Naive thymus-derived CD4-positive, alpha-beta T cell (primary cell): ENCODE data around the gene TOMM40L. TPM values are rescaled to one million over a fixed set of nuclear protein-coding genes. Genes with fewer than 3 reads are reported as not detected.

Source experiments
- ATAC-seq: fragments of 150-1000 bp; cut with Tn5 transposase; 2 replicates; pipeline ENCODE4 v1.10.0; 2021; ENCODE audit warnings: mild to moderate bottlenecking, moderate library complexity
- CTCF ChIA-PET: fragments of 350-600 bp; sonication (Branson Sonifier 250); formaldehyde crosslinking; loops from one replicate; lab custom pipeline; 2021; ENCODE audit warnings: antibody characterized with exemption; lab: Charles Lee
- POLR2A ChIA-PET: fragments of 350-600 bp; sonication (Branson Sonifier 250); formaldehyde crosslinking; loops from one replicate; lab custom pipeline; 2021; ENCODE audit warnings: antibody characterized with exemption, inconsistent platforms; lab: Charles Lee
- DNase-seq, 9 donors: peaks; one replicate each; pipeline versions ENCODE4 v3.0.0 to v3.0.0-alpha.2; 2020 to 2022; ENCODE audit warnings: mixed read lengths in 1 of 9
- H3K27ac ChIP-seq: one replicate; pipeline ENCODE4 v1.7.0; 2013; ENCODE audit warnings: mild to moderate bottlenecking, low read depth, low read length, moderate library complexity
- H3K27me3 ChIP-seq, 2 donors: one replicate each; pipeline ENCODE4 v1.7.0; 2013; ENCODE audit warnings: low read length in 2 of 2, mild to moderate bottlenecking in 2 of 2, moderate library complexity in 2 of 2; ENCODE audit not compliant: control insufficient read depth in 2 of 2, insufficient read depth in 2 of 2
- H3K36me3 ChIP-seq, 3 experiments: 1 replicate in 2 of 3; 2 replicates in 1 of 3; pipeline ENCODE4 v1.7.0; 2013; ENCODE audit warnings: low read length in 3 of 3, mild to moderate bottlenecking in 3 of 3, moderate library complexity in 1 of 3; ENCODE audit not compliant: insufficient read depth in 3 of 3, control insufficient read depth in 2 of 3
- H3K4me1 ChIP-seq, 2 donors: one replicate each; pipeline ENCODE4 v1.7.0; 2013; ENCODE audit warnings: low read length in 2 of 2, mild to moderate bottlenecking in 2 of 2, moderate library complexity in 1 of 2; ENCODE audit not compliant: control insufficient read depth in 2 of 2, insufficient read depth in 2 of 2
- H3K4me3 ChIP-seq: 2 replicates; pipeline ENCODE4 v1.7.0; 2013; ENCODE audit warnings: mild to moderate bottlenecking, low read length
- H3K9me3 ChIP-seq, 3 experiments: 1 replicate in 2 of 3; 2 replicates in 1 of 3; pipeline ENCODE4 v1.7.0; 2013; ENCODE audit warnings: low read length in 3 of 3; ENCODE audit not compliant: control insufficient read depth in 2 of 3
- H3K27ac Mint-ChIP-seq, 9 donors: one replicate each; pipeline ENCODE4 v1.8.0; 2020 to 2022; ENCODE audit warnings: mixed read lengths in 9 of 9, mild to moderate bottlenecking in 8 of 9, moderate library complexity in 5 of 9, inconsistent platforms in 2 of 9
- H3K27me3 Mint-ChIP-seq, 5 donors: one replicate each; pipeline ENCODE4 v1.8.0; 2021 to 2022; ENCODE audit warnings: mixed read lengths in 5 of 5, mild to moderate bottlenecking in 1 of 5
- H3K36me3 Mint-ChIP-seq, 5 donors: one replicate each; pipeline ENCODE4 v1.8.0; 2020 to 2022; ENCODE audit warnings: mixed read lengths in 5 of 5, mild to moderate bottlenecking in 3 of 5, inconsistent platforms in 1 of 5
- H3K4me1 Mint-ChIP-seq, 7 donors: one replicate each; pipeline ENCODE4 v1.8.0; 2020 to 2022; ENCODE audit warnings: mixed read lengths in 7 of 7, mild to moderate bottlenecking in 3 of 7, inconsistent platforms in 1 of 7
- H3K4me3 Mint-ChIP-seq, 10 donors: one replicate each; pipeline ENCODE4 v1.8.0; 2020 to 2022; ENCODE audit warnings: mild to moderate bottlenecking in 10 of 10, mixed read lengths in 10 of 10, moderate library complexity in 6 of 10, inconsistent platforms in 2 of 10
- H3K9me3 Mint-ChIP-seq, 11 donors: one replicate each; pipeline ENCODE4 v1.8.0; 2020 to 2022; ENCODE audit warnings: mixed read lengths in 11 of 11, mild to moderate bottlenecking in 4 of 11, inconsistent platforms in 1 of 11, moderate library complexity in 1 of 11
- intact Hi-C, 2 donors: fragments of 100-400 bp; cut with micrococcal nuclease; formaldehyde crosslinking; loops; one replicate each; pipeline ENCODE4 v1.15.1; 2023
- polyA plus RNA-seq, 2 donors: library from polyadenylated mRNA; unstranded; fragments of 300-500 nt; fragmentation: Illumina TruSeq; gene quantifications; one replicate each; pipeline ENCODE4 v1.2.3, GENCODE V29; 2021
- total RNA-seq, 6 experiments: library from RNA in 5 of 6; stranded (reverse) in 5 of 6; gene quantifications; 1 replicate in 5 of 6; 2 replicates in 1 of 6; pipeline ENCODE4 v1.2.3 and lab custom pipeline; 2021 to 2026

Gene TOMM40L
- total and polyA plus RNA-seq, 7 experiments from 2014 or later, result 6.0 to 24.3 (median 10.1) TPM

GRCh38 chr1:161198194-161198896 is 27.5 kb upstream of the TOMM40L start:
- no peak for DNase-seq
- Mint-ChIP-seq H3K9me3 (peaks cover 0 to 2% (median 0%) of the 10 kb centered on the region in 11 donors), H3K27ac (peak overlapping the region in 2 of 9 donors; percentile 52 to 97), H3K27me3 (no peaks in the 10 kb centered on the region), H3K4me1 (peaks cover 35 to 72% (median 56%) of the 10 kb centered on the region in 7 donors), H3K4me3 (no peak overlapping the region), H3K36me3 (peaks cover 0 to 3% (median 0%) of the 10 kb centered on the region in 5 donors)
- Histone ChIP-seq H3K4me1 (peaks cover 48 to 53% of the 10 kb centered on the region in 2 donors), H3K4me3 (no peak overlapping the region), H3K27me3 (no peaks in the 10 kb centered on the region), H3K9me3 (no peaks in the 10 kb centered on the region), H3K36me3 (peaks cover 0 to 4% (median 0%) of the 10 kb centered on the region in 3 experiments), H3K27ac (no peak overlapping the region)
- intact Hi-C loops, result no loop called here
- ChIA-PET CTCF (interaction anchor here (0.9 to 1.5 kb wide), 5 partner anchors 10 to 33 kb away, joined by 3 to 6 read pairs (median 5); partner anchors contain the start of gene PPOX), POLR2A (interaction anchor here (0.5 to 29.1 kb wide), 8 partner anchors 8 to 93 kb away, joined by 3 to 508 read pairs (median 3); partner anchors contain the start of genes APOA2, FCER1G and TOMM40L)
- no peak for ATAC-seq

DNA sequence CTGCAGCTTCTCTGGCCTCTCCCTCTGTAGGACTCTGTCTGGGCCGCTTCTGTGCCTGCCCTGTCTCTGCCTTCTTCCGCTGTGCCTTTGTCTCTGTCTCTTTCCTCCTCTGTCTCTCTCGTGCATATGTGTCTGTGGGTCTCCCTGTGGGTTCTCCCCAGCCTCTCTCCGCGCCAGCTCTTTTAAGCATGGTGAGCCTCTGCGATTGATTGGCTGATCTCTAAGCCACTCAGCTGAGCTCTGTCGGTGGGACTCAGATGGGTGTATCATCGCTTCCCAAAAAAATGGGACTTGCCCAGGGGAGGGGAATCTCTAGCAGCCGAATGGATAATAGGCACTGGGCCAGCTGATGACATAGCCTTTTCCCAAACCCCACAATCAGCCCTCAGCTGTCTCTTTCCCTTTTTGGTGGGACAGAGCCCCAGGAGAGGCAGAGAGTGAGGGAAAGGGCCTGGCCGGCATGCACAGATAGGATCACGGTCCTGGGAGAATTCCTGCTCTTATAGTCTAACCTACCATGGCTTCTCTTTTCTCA is 26.9 kb upstream of the TOMM40L start, which contains the start of gene ADAMTS4:
Gene ADAMTS4 (minus strand): TSS at position 158 of the 535 bp plus-strand sequence. CDS start 427 bp downstream, outside the sequence.
- H3K9me3 Mint-ChIP-seq, result peaks cover 0 to 2% (median 0%) of the 10 kb centered on the region in 11 donors
- H3K4me1 ChIP-seq, result peaks cover 51 to 54% of the 10 kb centered on the region in 2 donors
- H3K27ac ChIP-seq, result peak within 1 kb of the TSS; percentile 97
- H3K4me3 ChIP-seq, result peak within 1 kb of the TSS; percentile 27
- H3K4me3 Mint-ChIP-seq, result peak within 1 kb of the TSS in 9 of 10 donors; percentile 16 to 97 (median 58)
- DNase-seq (no peak), ATAC-seq (no peak)
- CTCF ChIA-PET, result interaction anchor here (0.9 to 1.4 kb wide), 6 partner anchors 10 to 33 kb away, joined by 3 to 5 read pairs (median 4); partner anchors contain the start of genes PPOX and TOMM40L
- peak within 1 kb of the TSS; percentile 88 to 99 (median 98) for H3K27ac Mint-ChIP-seq
- no peaks in the 10 kb centered on the region for H3K27me3 ChIP-seq
- peaks cover 38 to 78% (median 62%) of the 10 kb centered on the region in 7 donors for H3K4me1 Mint-ChIP-seq
- no peaks in the 10 kb centered on the region for H3K27me3 Mint-ChIP-seq
- intact Hi-C loops, result no loop called here
- H3K9me3 ChIP-seq, result no peaks in the 10 kb centered on the region
- POLR2A ChIA-PET, result interaction anchor here (0.5 to 29.1 kb wide), 10 partner anchors 9 to 93 kb away, joined by 3 to 508 read pairs (median 3); partner anchors contain the start of genes APOA2, FCER1G, TOMM40L and UFC1
- peaks cover 0 to 7% (median 0%) of the 10 kb centered on the region in 3 experiments for H3K36me3 ChIP-seq
- peaks cover under 1 to 6% (median 2%) of the 10 kb centered on the region in 5 donors for H3K36me3 Mint-ChIP-seq

DNA sequence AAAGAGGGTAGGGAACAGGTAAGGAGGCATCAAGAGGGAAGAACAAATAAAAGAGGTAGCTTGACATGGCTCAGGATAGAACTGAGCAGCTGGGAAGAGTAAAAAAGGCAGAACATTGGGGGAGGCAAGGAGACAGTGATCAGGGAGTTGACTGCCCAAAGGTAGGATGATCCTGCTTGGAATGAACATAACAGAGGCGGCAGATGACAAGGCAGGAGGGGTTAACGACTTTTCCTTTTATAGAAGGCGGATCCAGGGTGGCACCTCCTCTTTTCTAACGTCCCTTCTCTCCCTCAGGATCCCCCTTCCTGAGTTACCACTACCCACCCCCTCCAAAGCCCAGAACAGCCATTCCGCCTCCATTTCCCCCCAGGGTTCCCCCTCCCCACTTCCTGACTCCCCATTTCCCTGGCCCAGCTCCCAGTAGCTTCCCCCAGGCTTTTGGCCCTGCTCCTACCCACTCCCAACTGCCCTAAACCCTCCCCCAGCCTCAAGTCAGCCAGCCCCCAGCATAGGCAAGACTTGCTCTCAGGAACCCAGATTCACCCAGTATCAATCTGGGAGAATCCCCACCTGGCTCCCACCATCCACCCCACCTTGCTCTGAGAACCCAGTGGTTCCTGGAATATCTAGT is 26.2 kb upstream of the TOMM40L start:
- no peaks in the 10 kb centered on the region for H3K27me3 ChIP-seq
- peaks cover 0 to 12% (median 0%) of the 10 kb centered on the region in 3 experiments for H3K36me3 ChIP-seq
- CTCF ChIA-PET, result interaction anchor here (0.9 to 1.4 kb wide), 3 partner anchors 11 to 34 kb away, joined by 3 to 5 read pairs (median 3); partner anchors contain the start of genes PPOX and TOMM40L
- H3K27ac Mint-ChIP-seq, result peak overlapping the region; percentile 88 to 99 (median 98)
- H3K36me3 Mint-ChIP-seq, result peaks cover 7 to 12% (median 9%) of the 10 kb centered on the region in 5 donors
- ATAC-seq (no peak), DNase-seq (no peak)
- peak overlapping the region; percentile 27 for H3K4me3 ChIP-seq
- no peaks in the 10 kb centered on the region for H3K27me3 Mint-ChIP-seq
- H3K9me3 Mint-ChIP-seq, result peaks cover 0 to 2% (median 0%) of the 10 kb centered on the region in 11 donors
- peaks cover 50 to 56% of the 10 kb centered on the region in 2 donors for H3K4me1 ChIP-seq
- POLR2A ChIA-PET, result interaction anchor here (1.1 to 29.1 kb wide), 6 partner anchors 10 to 45 kb away, joined by 3 to 508 read pairs (median 66); partner anchors contain the start of genes APOA2, FCER1G, TOMM40L and UFC1
- H3K27ac ChIP-seq, result peak overlapping the region; percentile 97
- intact Hi-C loops, result no loop called here
- peaks cover 43 to 83% (median 65%) of the 10 kb centered on the region in 7 donors for H3K4me1 Mint-ChIP-seq
- no peaks in the 10 kb centered on the region for H3K9me3 ChIP-seq
- H3K4me3 Mint-ChIP-seq, result peak overlapping the region in 9 of 10 donors; percentile 58 to 97 (median 90)

DNA sequence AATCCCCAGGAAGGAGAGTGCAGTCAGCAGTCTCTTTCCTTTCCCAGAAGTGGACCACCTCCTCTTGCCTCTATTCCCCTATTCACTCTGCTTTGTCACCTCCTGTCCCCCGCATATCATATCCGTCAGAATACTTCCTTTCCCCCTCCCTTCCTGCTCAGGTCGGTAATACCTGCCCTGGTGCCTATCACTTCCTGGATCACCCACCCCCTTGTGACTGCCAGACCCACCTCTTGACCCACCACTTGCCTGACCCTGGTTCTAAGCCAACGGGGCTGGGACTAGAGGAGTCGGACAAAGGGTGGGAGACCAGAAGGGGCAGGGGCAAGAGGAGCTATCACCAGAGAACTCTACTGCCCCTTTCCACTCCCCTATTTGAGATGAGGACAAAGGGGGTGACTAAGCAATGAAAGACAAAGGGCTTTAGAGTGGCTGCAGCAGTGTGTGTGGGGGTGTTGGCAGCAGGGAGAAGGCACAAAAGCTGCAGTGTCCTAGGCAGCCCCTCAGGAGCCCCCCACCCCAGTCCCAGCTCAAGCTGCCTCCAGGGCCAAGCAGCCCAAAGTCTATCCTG is 25.4 kb upstream of the TOMM40L start:
- Mint-ChIP-seq H3K4me3 (peak overlapping the region; percentile 53 to 97 (median 90)), H3K36me3 (peaks cover 7 to 16% (median 12%) of the 10 kb centered on the region in 5 donors), H3K4me1 (peaks cover 37 to 80% (median 63%) of the 10 kb centered on the region in 7 donors), H3K9me3 (peaks cover 0 to 2% (median 0%) of the 10 kb centered on the region in 11 donors), H3K27ac (peak overlapping the region; percentile 96 to 99 (median 98)), H3K27me3 (no peaks in the 10 kb centered on the region)
- peak in 1 of 9 donors; percentile 25 for DNase-seq
- no peak for ATAC-seq
- Histone ChIP-seq H3K27me3 (no peaks in the 10 kb centered on the region), H3K4me1 (peaks cover 42 to 52% of the 10 kb centered on the region in 2 donors), H3K36me3 (peaks cover 0 to 19% (median 0%) of the 10 kb centered on the region in 3 experiments), H3K9me3 (no peaks in the 10 kb centered on the region), H3K27ac (peak overlapping the region; percentile 97), H3K4me3 (peak overlapping the region; percentile 27)
- POLR2A ChIA-PET, result interaction anchor here (1.2 to 29.1 kb wide), 10 partner anchors 10 to 189 kb away, joined by 3 to 508 read pairs (median 36); partner anchors contain the start of genes APOA2, ARHGAP30, B4GALT3 and FCER1G
- intact Hi-C loops, result no loop called here
- CTCF ChIA-PET, result interaction anchor here (0.8 to 3.0 kb wide), 5 partner anchors 8 to 106 kb away, joined by 3 to 34 read pairs (median 4); partner anchors contain the start of gene PPOX

GRCh38 chr1:161200992-161201835 is 24.6 kb upstream of the TOMM40L start:
- peak overlapping the region; percentile 97 for H3K27ac ChIP-seq
- Mint-ChIP-seq H3K9me3 (peaks cover 0 to 2% (median 0%) of the 10 kb centered on the region in 11 donors), H3K27ac (peak overlapping the region; percentile 96 to 99 (median 98)), H3K4me3 (peak overlapping the region; percentile 90 to 98 (median 95)), H3K27me3 (no peaks in the 10 kb centered on the region), H3K36me3 (peaks cover 9 to 20% (median 16%) of the 10 kb centered on the region in 5 donors), H3K4me1 (peaks cover 36 to 80% (median 61%) of the 10 kb centered on the region in 7 donors)
- no peak for ATAC-seq
- CTCF ChIA-PET, result interaction anchor here (0.6 to 6.1 kb wide), 16 partner anchors 9 to 181 kb away, joined by 3 to 66 read pairs (median 4); partner anchors contain the start of genes B4GALT3, PPOX and TOMM40L
- H3K9me3 ChIP-seq, result no peaks in the 10 kb centered on the region
- H3K27me3 ChIP-seq, result no peaks in the 10 kb centered on the region
- H3K4me3 ChIP-seq, result peak overlapping the region; percentile 78
- intact Hi-C loops, result no loop called here
- H3K4me1 ChIP-seq, result peaks cover 35 to 52% of the 10 kb centered on the region in 2 donors
- POLR2A ChIA-PET, result interaction anchor here (0.6 to 29.1 kb wide), 21 partner anchors 10 to 188 kb away, joined by 3 to 508 read pairs (median 9); partner anchors contain the start of genes APOA2, ARHGAP30, B4GALT3 and CFAP126
- no peak for DNase-seq
- peaks cover 0 to 26% (median 4%) of the 10 kb centered on the region in 3 experiments for H3K36me3 ChIP-seq
